ENCODE data around the gene FOSB. TPM values are rescaled to one million over a fixed set of nuclear protein-coding genes. Genes with fewer than 3 reads are reported as not detected.

Gene FOSB
- total RNA-seq, 2 donors from 2014 or later: 17.8 to 19.7 TPM

GRCh38 chr19:45494261-45494916, 26.6 kb downstream of the FOSB start:
- H3K27ac ChIP-seq: no peak overlapping the region
- H3K4me1 ChIP-seq: peaks cover 0 to 52% of the 10 kb centered on the region in 2 donors
- no peak overlapping the region for H3K4me3 ChIP-seq
- DNase-seq (ENCODE audit: low spot score): no peak
- H3K27me3 ChIP-seq: no peaks in the 10 kb centered on the region
- H3K9me3 ChIP-seq: no peaks in the 10 kb centered on the region
- no peak for TF ChIP-seq CTCF (IDR thresholded peaks at IDR 0.05)
- no peaks in the 10 kb centered on the region for H3K36me3 ChIP-seq

- no peak overlapping the region for H3K27ac ChIP-seq
- no peaks in the 10 kb centered on the region for H3K9me3 ChIP-seq
- no peaks in the 10 kb centered on the region for H3K36me3 ChIP-seq
- H3K4me3 ChIP-seq: no peak overlapping the region
- H3K27me3 ChIP-seq: no peaks in the 10 kb centered on the region
- peaks cover 0 to 54% of the 10 kb centered on the region in 2 donors for H3K4me1 ChIP-seq
- DNase-seq (ENCODE audit: low spot score): no peak
- TF ChIP-seq CTCF (IDR thresholded peaks at IDR 0.05): no peak
These were observed 27.4 kb downstream of the FOSB start for GRCh38 chr19:45495178-45495577.

- peak in 1 of 2 donors; percentile 23 for TF ChIP-seq CTCF (IDR thresholded peaks at IDR 0.05)
- Histone ChIP-seq H3K9me3 (no peaks in the 10 kb centered on the region), H3K27me3 (no peaks in the 10 kb centered on the region), H3K36me3 (no peaks in the 10 kb centered on the region), H3K4me3 (peak overlapping the region; percentile 70 to 80), H3K4me1 (peaks cover 0 to 54% of the 10 kb centered on the region in 2 donors), H3K27ac (peak overlapping the region; percentile 53 to 57)
- DNase-seq (ENCODE audit: low spot score): no peak
These were observed 28.7 kb downstream of the FOSB start for GRCh38 chr19:45496349-45496953.

- H3K27me3 ChIP-seq: no peaks in the 10 kb centered on the region
- no peak overlapping the region for H3K4me3 ChIP-seq
- no peak for DNase-seq (ENCODE audit: low spot score)
- no peak overlapping the region for H3K27ac ChIP-seq
- TF ChIP-seq CTCF (IDR thresholded peaks at IDR 0.05): no peak
- no peaks in the 10 kb centered on the region for H3K9me3 ChIP-seq
- H3K36me3 ChIP-seq: no peaks in the 10 kb centered on the region
- peaks cover 0 to 46% of the 10 kb centered on the region in 2 donors for H3K4me1 ChIP-seq
These were observed 30.0 kb downstream of the FOSB start for GRCh38 chr19:45497791-45498190.

GRCh38 chr19:45498411-45499195, 30.8 kb downstream of the FOSB start, which contains the start of gene PPM1N:
TSS of gene PPM1N (plus strand) at chr19:45498443. CDS start at chr19:45498473, 30 bp downstream.
- peak in 1 of 2 donors; percentile 18 for TF ChIP-seq CTCF (IDR thresholded peaks at IDR 0.05)
- peaks cover 0 to 38% of the 10 kb centered on the region in 2 donors for H3K4me1 ChIP-seq
- peak within 1 kb of the TSS; percentile 17 to 80 for H3K4me3 ChIP-seq
- no peaks in the 10 kb centered on the region for H3K9me3 ChIP-seq
- no peak within 1 kb of the TSS for H3K27ac ChIP-seq
- DNase-seq (ENCODE audit: low spot score): no peak
- no peaks in the 10 kb centered on the region for H3K27me3 ChIP-seq
- H3K36me3 ChIP-seq: no peaks in the 10 kb centered on the region

Measured in right atrium auricular region (tissue), 2 donors.